Activated T-cell treated with anti-CD3 and anti-CD28 coated beads, Interleukin-2, amount 50 U/mL, for 48 hours (primary cell): ENCODE data around the gene DLX2.

ENCODE experiments used
- DNase-seq, 2 experiments: peaks; one replicate each; pipeline ENCODE4 v3.0.0-alpha.2; 2020

The DLX2 gene

GRCh38 chr2:172052000-172052983 is 50.4 kb downstream of the DLX2 start:
- no peak for DNase-seq

DNA sequence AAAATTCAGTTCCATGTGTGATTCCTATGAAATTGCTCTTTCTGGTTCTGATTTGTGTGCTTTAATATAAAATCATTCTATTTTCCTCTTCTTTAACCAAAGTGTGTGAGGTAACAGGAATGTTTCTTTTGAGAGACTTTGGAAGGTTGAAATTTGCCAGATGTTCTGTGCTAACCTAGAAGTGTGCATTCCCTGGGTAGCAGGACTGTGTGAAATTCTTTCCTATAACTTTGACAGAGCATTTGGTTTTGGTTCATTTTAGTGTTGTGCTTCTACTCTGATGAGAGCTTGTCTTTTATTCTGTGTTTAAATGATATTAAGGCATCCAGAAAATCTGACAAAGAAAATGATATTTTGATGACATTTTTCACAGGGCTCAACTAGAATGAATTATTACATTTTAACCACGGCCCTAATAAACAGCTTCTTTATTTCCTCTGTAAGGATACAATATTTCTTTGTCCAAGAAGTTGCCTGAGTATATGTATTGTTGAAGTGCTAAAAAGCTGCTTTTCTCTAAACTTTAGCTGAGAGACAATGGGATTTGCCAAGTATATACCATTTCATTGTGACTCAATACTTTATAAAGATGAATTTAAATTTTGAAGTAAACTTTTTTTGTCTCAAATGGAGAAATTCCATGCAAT is 52.1 kb downstream of the DLX2 start:
- DNase-seq = no peak

DNA sequence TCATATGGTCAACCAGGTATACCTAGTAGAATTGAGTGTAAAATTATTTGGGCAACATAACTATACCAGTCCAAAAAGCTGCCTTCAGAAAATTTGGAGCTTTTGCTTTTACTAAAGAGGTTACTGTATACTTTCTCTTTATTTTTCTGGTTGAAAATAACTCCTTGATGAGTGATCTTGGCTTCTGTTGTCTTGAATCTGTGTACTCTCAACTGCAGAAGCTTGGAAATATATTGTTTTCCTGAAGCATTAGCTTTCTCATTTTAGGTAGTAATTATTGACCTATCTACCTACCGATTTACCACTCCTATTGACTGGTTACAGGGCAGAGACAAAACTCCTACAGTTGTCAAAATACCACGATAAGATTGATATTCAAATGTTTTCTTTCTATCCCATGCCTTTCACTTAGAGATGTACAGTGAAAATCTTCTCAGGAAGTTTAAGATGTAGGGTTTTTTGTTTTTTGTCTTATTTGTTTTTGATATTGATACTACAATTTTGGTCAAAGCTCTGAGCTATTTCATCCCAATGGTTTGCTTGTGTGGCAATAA is 53.1 kb downstream of the DLX2 start:
- DNase-seq = no peak
